Endothelial cell (in vitro differentiated cells): ENCODE data around the gene CASP8AP2. TPM values are rescaled to one million over a fixed set of nuclear protein-coding genes. Genes with fewer than 3 reads are reported as not detected.

Experiments
- DNase-seq: peaks from one replicate; pipeline ENCODE4 v3.0.0; 2021; ENCODE audit warnings: low spot score
- H3K27ac Mint-ChIP-seq: one replicate; pipeline ENCODE4 v1.8.0; 2021; ENCODE audit warnings: mixed read lengths, inconsistent platforms; ENCODE audit not compliant: unreplicated experiment
- H3K27me3 Mint-ChIP-seq: one replicate; pipeline ENCODE4 v1.8.0; 2021; ENCODE audit warnings: mild to moderate bottlenecking, moderate library complexity, mixed read lengths, inconsistent platforms; ENCODE audit not compliant: unreplicated experiment
- H3K36me3 Mint-ChIP-seq: one replicate; pipeline ENCODE4 v1.8.0; 2021; ENCODE audit warnings: mild to moderate bottlenecking, low read depth, mixed read lengths, inconsistent platforms; ENCODE audit not compliant: unreplicated experiment
- H3K4me1 Mint-ChIP-seq: one replicate; pipeline ENCODE4 v1.8.0; 2021; ENCODE audit warnings: mild to moderate bottlenecking, mixed read lengths, inconsistent platforms; ENCODE audit not compliant: unreplicated experiment
- H3K4me3 Mint-ChIP-seq: one replicate; pipeline ENCODE4 v1.8.0; 2021; ENCODE audit warnings: mild to moderate bottlenecking, mixed read lengths, inconsistent platforms; ENCODE audit not compliant: unreplicated experiment
- H3K9me3 Mint-ChIP-seq: one replicate; pipeline ENCODE4 v1.8.0; 2021; ENCODE audit warnings: mixed read lengths, inconsistent platforms; ENCODE audit not compliant: unreplicated experiment
- total RNA-seq: library from RNA; stranded (reverse); fragmentation: NEBNext Ultra II Directional; extraction: Animal tissue kit (Norgen Biotek cat#: 25700); gene quantifications from one replicate; pipeline ENCODE4 v1.2.1, GENCODE V29; 2021; ENCODE audit not compliant: unreplicated experiment
- TF ChIP-seq, protein P1 (sequence below): fragments of 200-600 bp; sonication (generic); IDR thresholded peaks from one replicate; pipeline ENCODE4 v1.5.0; 2021; ENCODE audit warnings: antibody characterized with exemption; ENCODE audit not compliant: unreplicated experiment

The CASP8AP2 gene
- total RNA-seq, 1 donor from 2014 or later: 19.2 TPM

DNA sequence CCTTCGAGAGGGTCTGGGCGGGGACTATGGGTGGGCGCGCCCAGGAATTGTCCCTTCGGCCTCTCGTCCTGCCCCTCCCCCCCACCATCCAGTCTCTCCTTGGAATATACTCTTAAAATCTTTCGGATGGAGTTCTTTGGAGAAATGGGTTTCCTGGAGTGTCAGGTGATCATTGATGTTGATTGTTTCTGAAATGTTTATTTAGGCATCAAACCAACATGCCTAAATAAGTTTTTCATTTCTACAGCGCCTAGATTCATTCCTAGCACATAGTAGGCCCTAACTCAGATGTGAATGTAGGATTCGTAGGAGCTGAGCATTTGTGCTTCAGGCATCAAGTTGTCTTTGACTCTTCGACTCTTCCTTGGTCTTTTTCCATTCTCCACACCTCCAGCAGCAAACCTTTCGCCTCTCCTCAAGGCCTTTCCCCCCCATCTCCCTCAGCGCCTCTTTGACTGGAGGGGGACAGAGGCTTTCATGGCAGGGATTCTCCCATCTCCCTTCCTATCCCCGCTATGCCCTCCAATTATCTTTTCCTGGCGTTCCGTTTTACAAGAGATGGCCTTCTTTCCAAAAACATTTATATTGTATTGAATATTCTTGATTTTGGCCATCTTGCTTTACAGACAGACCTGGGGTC lies 610 bp downstream of the CASP8AP2 start:
- no peak for DNase-seq
- no peaks in the 10 kb centered on the region for H3K9me3 Mint-ChIP-seq
- TF ChIP-seq, protein P1, sequence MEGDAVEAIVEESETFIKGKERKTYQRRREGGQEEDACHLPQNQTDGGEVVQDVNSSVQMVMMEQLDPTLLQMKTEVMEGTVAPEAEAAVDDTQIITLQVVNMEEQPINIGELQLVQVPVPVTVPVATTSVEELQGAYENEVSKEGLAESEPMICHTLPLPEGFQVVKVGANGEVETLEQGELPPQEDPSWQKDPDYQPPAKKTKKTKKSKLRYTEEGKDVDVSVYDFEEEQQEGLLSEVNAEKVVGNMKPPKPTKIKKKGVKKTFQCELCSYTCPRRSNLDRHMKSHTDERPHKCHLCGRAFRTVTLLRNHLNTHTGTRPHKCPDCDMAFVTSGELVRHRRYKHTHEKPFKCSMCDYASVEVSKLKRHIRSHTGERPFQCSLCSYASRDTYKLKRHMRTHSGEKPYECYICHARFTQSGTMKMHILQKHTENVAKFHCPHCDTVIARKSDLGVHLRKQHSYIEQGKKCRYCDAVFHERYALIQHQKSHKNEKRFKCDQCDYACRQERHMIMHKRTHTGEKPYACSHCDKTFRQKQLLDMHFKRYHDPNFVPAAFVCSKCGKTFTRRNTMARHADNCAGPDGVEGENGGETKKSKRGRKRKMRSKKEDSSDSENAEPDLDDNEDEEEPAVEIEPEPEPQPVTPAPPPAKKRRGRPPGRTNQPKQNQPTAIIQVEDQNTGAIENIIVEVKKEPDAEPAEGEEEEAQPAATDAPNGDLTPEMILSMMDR: no peak

DNA sequence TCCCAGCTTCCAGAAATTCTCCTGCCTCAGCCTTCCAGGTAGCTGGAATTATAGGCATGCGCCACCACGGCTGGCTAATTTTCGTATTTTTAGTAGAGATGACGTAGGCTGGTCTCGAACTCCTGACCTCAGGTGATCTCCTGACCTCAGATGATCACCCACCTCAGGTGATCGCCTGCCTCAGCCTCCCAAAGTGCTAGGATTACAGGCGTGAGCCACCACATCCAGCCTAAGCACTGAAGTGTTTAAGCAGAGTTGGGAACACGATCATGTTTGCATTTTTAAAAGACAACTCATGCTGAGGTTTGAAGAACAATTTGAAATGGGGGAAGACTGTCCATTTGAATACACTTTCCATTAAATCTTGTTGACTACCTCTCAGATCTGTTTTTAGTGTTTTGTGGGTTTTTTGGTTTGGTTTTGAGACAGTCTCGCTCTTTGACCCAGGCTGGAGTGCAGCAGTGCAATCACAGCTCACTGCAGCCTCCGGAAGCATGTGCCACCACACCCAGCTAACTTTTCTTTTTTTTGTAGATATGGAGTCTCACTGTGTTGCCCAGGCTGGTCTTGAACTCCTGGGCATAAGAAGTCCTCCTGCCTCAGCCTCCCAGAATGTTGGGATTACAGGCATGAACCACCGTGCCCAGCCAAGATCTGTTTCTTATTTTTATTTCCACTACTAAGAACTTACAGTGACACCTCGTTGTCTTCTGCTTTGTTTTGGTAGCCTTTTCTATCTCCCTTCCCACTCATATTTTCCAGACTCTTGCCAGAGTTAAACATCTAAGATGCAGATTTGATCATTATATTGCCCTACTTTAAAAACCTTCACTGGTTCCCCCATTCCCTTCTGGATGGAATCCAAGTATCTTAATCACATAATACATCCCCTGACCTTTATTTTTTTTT lies 5.5 kb downstream of the CASP8AP2 start:
- H3K9me3 Mint-ChIP-seq: no peaks in the 10 kb centered on the region
- H3K4me1 Mint-ChIP-seq: peaks cover 8% of the 10 kb centered on the region
- no peak for DNase-seq
- peak overlapping the region; percentile 13 for H3K4me3 Mint-ChIP-seq
- peaks cover 6% of the 10 kb centered on the region for H3K27me3 Mint-ChIP-seq
- TF ChIP-seq, protein P1: no peak
- no peak overlapping the region for H3K27ac Mint-ChIP-seq
- peaks cover 20% of the 10 kb centered on the region for H3K36me3 Mint-ChIP-seq

More for the DNA sequence above, 610 bp downstream of the CASP8AP2 start:
- peak overlapping the region; percentile 72 for H3K27ac Mint-ChIP-seq
- H3K4me1 Mint-ChIP-seq: peaks cover 15% of the 10 kb centered on the region
- peaks cover 9% of the 10 kb centered on the region for H3K36me3 Mint-ChIP-seq
- peaks cover 4% of the 10 kb centered on the region for H3K27me3 Mint-ChIP-seq
- peak overlapping the region; percentile 99 for H3K4me3 Mint-ChIP-seq

DNA sequence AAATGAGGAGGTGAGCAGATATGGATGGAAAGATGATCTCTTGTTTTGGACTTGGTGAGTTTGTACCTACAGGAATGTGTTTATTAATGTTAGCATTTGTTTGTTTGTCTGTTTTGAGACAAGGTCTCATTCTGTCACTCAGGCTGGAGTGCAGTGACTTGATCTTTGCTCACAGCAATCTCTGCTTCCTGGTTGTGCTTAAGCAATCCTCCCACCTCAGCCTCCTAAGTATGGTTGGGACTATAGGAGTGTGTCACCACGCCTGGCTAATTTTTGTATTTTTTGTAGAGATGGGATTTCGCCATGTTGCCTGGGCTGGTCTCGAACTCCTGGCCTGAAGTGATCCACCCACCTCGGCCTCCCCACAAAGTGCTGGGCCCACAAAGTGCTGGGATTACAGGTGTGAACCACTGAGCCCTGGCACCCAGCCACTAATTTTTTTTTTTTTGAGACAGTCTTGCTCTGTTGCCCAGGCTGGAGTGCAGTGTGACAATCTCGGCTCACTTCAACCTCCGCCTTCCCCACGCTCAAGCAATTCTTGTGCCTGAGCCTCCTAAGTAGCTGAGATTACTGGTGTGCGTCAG lies 7.1 kb downstream of the CASP8AP2 start:
- no peaks in the 10 kb centered on the region for H3K9me3 Mint-ChIP-seq

DNA sequence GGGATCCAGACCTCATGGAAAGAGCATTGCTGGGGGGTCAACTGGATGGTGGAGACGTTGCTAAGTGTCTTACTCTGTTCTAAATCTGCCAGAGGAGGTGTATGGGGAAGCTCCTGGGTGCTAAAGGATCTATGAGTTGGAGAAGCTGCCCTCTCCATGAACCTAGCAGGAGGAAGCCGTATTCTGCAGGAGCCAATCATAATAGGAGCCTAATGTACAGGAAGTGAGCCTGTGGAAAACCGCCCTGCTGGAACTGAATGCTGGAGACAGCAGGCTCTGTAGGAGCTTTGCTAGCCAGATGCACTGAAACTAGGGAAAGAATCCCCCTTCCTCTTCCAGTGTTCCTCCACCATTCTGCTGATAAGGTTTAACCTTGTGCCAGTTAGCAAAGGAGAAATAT lies 10.9 kb downstream of the CASP8AP2 start:
- DNase-seq: no peak
- TF ChIP-seq, protein P1: no peak
- H3K4me1 Mint-ChIP-seq: peaks cover 6% of the 10 kb centered on the region
- peaks cover 3% of the 10 kb centered on the region for H3K27me3 Mint-ChIP-seq
- H3K36me3 Mint-ChIP-seq: peaks cover 9% of the 10 kb centered on the region
- peak overlapping the region; percentile 14 for H3K27ac Mint-ChIP-seq
- no peaks in the 10 kb centered on the region for H3K9me3 Mint-ChIP-seq
- no peak overlapping the region for H3K4me3 Mint-ChIP-seq

More for the DNA sequence above, 7.1 kb downstream of the CASP8AP2 start:
- Mint-ChIP-seq H3K27ac (no peak overlapping the region), H3K27me3 (peaks cover 6% of the 10 kb centered on the region), H3K36me3 (peaks cover 17% of the 10 kb centered on the region), H3K4me1 (peaks cover 6% of the 10 kb centered on the region), H3K4me3 (peak overlapping the region; percentile 8)
- DNase-seq: no peak
- TF ChIP-seq, protein P1: no peak
